ENCODE measurements around the gene SRR.

DNA sequence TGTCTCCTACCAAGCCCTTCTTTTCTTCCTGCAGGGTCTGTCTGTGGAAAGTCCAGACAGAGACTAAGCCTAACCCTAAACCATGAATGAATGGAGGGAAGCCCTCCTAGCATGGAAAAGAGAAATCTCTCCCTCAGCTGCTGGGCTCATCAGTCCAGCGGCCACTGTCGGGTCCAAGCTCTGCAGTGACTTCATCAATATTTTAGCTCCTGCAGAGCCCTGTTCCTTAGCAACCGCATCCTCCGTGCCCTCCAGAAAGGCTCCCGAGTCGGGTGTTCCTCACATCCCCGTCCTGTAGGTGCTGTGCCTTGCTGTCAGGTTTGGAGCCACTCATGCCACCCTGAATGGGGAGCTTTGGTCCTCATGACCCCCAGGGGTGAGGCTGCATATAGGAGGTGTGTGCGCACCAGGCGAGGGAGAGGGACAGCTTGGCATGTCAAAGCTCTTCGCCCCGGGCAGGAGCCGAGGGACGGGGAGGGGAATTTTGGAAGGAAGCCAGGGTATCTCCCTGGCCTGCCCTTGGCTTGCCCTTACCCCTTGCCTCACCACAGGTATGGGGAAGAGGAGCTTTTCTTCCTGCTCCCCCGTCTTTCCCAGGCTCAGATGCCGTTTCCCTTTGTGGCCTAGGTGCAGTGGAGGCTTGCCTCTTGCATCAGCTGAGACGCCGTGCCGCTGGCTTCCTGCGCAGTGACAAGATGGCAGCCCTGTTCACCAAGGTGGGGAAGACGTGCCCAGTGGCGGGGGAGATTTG lies 57.4 kb downstream of the SRR start:
- TF ChIP-seq FOXM1 (IDR thresholded peaks at IDR 0.05; ENCODE audit: low read depth) (no peak), FOXM1 (CRISPR knock-in tag; IDR thresholded peaks at IDR 0.05; ENCODE audit: low read depth) (no peak), MYC (IDR thresholded peaks at IDR 0.05; ENCODE audit: low read depth, low read length) (no peak), MYC (CRISPR knock-in tag; IDR thresholded peaks at IDR 0.05; ENCODE audit: borderline replicate concordance, low read depth) (no peak), HDAC8 (tag; IDR thresholded peaks at IDR 0.05) (no peak), PURB (CRISPR knock-in tag; IDR thresholded peaks at IDR 0.05; ENCODE audit: low read depth) (no peak), ZNF24 (IDR thresholded peaks at IDR 0.05) (no peak)
- TF ChIP-seq, protein P1, sequence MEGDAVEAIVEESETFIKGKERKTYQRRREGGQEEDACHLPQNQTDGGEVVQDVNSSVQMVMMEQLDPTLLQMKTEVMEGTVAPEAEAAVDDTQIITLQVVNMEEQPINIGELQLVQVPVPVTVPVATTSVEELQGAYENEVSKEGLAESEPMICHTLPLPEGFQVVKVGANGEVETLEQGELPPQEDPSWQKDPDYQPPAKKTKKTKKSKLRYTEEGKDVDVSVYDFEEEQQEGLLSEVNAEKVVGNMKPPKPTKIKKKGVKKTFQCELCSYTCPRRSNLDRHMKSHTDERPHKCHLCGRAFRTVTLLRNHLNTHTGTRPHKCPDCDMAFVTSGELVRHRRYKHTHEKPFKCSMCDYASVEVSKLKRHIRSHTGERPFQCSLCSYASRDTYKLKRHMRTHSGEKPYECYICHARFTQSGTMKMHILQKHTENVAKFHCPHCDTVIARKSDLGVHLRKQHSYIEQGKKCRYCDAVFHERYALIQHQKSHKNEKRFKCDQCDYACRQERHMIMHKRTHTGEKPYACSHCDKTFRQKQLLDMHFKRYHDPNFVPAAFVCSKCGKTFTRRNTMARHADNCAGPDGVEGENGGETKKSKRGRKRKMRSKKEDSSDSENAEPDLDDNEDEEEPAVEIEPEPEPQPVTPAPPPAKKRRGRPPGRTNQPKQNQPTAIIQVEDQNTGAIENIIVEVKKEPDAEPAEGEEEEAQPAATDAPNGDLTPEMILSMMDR (IDR thresholded peaks at IDR 0.05 in 2 of 3, conservative IDR thresholded peaks at IDR 0.05 in 1 of 3; ENCODE audit: insufficient read depth in 2 of 3, low read depth in 1 of 3, low read length in 3 of 3), result no peak
- TF ChIP-seq, protein P2, sequence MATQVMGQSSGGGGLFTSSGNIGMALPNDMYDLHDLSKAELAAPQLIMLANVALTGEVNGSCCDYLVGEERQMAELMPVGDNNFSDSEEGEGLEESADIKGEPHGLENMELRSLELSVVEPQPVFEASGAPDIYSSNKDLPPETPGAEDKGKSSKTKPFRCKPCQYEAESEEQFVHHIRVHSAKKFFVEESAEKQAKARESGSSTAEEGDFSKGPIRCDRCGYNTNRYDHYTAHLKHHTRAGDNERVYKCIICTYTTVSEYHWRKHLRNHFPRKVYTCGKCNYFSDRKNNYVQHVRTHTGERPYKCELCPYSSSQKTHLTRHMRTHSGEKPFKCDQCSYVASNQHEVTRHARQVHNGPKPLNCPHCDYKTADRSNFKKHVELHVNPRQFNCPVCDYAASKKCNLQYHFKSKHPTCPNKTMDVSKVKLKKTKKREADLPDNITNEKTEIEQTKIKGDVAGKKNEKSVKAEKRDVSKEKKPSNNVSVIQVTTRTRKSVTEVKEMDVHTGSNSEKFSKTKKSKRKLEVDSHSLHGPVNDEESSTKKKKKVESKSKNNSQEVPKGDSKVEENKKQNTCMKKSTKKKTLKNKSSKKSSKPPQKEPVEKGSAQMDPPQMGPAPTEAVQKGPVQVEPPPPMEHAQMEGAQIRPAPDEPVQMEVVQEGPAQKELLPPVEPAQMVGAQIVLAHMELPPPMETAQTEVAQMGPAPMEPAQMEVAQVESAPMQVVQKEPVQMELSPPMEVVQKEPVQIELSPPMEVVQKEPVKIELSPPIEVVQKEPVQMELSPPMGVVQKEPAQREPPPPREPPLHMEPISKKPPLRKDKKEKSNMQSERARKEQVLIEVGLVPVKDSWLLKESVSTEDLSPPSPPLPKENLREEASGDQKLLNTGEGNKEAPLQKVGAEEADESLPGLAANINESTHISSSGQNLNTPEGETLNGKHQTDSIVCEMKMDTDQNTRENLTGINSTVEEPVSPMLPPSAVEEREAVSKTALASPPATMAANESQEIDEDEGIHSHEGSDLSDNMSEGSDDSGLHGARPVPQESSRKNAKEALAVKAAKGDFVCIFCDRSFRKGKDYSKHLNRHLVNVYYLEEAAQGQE (IDR thresholded peaks at IDR 0.05; ENCODE audit: borderline replicate concordance), result no peak
- TF ChIP-seq, protein P2 (CRISPR knock-in tag; IDR thresholded peaks at IDR 0.05; ENCODE audit: low read depth), result no peak
- TF ChIP-seq, protein P3, sequence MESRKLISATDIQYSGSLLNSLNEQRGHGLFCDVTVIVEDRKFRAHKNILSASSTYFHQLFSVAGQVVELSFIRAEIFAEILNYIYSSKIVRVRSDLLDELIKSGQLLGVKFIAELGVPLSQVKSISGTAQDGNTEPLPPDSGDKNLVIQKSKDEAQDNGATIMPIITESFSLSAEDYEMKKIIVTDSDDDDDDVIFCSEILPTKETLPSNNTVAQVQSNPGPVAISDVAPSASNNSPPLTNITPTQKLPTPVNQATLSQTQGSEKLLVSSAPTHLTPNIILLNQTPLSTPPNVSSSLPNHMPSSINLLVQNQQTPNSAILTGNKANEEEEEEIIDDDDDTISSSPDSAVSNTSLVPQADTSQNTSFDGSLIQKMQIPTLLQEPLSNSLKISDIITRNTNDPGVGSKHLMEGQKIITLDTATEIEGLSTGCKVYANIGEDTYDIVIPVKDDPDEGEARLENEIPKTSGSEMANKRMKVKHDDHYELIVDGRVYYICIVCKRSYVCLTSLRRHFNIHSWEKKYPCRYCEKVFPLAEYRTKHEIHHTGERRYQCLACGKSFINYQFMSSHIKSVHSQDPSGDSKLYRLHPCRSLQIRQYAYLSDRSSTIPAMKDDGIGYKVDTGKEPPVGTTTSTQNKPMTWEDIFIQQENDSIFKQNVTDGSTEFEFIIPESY (CRISPR knock-in tag; IDR thresholded peaks at IDR 0.05), result no peak
